ENCODE results near the gene JUP.

The JUP gene

GRCh38 chr17:41723801-41724475, 62.6 kb downstream of the JUP start:
- no peak for DNase-seq (ENCODE audit: low read depth)

GRCh38 chr17:41722231-41722630, 64.3 kb downstream of the JUP start:
- no peak for DNase-seq (ENCODE audit: low read depth)

- DNase-seq (ENCODE audit: low read depth), result no peak
These were observed 68.2 kb downstream of the JUP start for GRCh38 chr17:41718287-41718645.

- DNase-seq (ENCODE audit: low read depth), result no peak
These were observed 68.9 kb downstream of the JUP start for GRCh38 chr17:41717408-41718286.

- DNase-seq (ENCODE audit: low read depth), result no peak
These were observed 74.7 kb downstream of the JUP start, which contains the start of gene GAST for GRCh38 chr17:41711669-41712400. Gene GAST (plus strand): TSS chr17:41712331. CDS start chr17:41715437, 3,106 bp downstream.

- DNase-seq (ENCODE audit: low read depth), result no peak
These were observed 75.9 kb downstream of the JUP start for GRCh38 chr17:41710472-41711090.

- DNase-seq (ENCODE audit: low read depth), result no peak
These were observed 78.5 kb downstream of the JUP start for GRCh38 chr17:41707803-41708669.

- no peak for DNase-seq (ENCODE audit: low read depth)
These were observed 81.1 kb downstream of the JUP start for GRCh38 chr17:41705271-41705991.

Measured in activated T-cell treated with anti-CD3 and anti-CD28 coated beads for 48 hours (primary cell).